Activated CD4-positive, alpha-beta T cell treated with anti-CD3 and anti-CD28 coated beads, Interleukin-2, amount 50 U/mL, for 24 hours (primary cell): ENCODE results near the gene UNC13C.
"Not testable (repeated sequence)": the region's sequence is repeated elsewhere in the genome, so short reads cannot be mapped to it uniquely, and the experiment has no call there.

ENCODE experiments used
- DNase-seq, 2 donors: peaks; one replicate each; pipeline ENCODE4 v3.0.0-alpha.2; 2020; ENCODE audit warnings: low read depth in 1 of 2, low spot score in 1 of 2

UNC13C gene

GRCh38 chr15:54450288-54450687 is 472.0 kb downstream of the UNC13C start:
- not testable (repeated sequence) for DNase-seq

DNA sequence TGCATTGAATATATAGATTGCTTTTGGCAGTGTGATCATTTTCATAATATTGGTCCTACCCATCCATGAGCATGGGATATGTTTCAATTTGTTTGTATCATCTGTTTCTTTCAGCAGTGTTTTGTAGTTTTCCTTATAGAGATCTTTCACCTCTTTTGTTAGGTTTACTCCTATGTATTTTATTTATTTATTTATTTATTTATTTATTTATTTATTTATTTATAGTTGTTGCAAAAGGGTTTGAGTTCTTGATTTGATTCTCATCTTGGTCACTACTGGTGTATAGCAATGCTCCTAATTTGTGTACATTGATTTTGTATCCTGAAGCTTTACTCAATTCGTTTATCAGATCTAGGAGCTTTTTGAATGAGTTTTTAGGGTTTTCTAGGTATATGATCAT is 478.2 kb downstream of the UNC13C start:
- DNase-seq, result no peak

- no peak for DNase-seq
Measured at GRCh38 chr15:54462511-54462913, 484.3 kb downstream of the UNC13C start.

GRCh38 chr15:54481819-54482218 is 503.6 kb downstream of the UNC13C start:
- DNase-seq, result no peak

DNA sequence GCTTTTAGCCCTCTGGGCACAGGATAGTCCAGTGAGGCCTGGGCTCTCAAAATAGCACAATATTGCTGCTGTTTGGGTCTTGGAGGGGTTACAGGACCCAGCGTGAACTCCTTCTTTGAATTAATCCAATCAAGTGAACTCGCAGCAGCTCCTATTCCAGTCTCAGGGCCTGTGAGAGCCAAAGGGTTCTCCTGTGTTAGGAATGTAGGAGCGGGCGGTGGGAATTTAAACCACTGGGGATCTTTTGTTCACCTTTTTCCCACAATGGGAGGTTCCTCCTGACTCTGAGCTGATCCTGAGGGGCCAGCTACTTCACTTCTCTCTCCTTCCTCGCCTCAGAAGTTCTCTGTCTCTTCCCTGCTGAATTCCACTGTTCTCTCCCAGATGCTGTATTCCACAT is 504.0 kb downstream of the UNC13C start:
- DNase-seq, result no peak

- no peak for DNase-seq
Measured at GRCh38 chr15:54500330-54500729, 522.1 kb downstream of the UNC13C start.

DNA sequence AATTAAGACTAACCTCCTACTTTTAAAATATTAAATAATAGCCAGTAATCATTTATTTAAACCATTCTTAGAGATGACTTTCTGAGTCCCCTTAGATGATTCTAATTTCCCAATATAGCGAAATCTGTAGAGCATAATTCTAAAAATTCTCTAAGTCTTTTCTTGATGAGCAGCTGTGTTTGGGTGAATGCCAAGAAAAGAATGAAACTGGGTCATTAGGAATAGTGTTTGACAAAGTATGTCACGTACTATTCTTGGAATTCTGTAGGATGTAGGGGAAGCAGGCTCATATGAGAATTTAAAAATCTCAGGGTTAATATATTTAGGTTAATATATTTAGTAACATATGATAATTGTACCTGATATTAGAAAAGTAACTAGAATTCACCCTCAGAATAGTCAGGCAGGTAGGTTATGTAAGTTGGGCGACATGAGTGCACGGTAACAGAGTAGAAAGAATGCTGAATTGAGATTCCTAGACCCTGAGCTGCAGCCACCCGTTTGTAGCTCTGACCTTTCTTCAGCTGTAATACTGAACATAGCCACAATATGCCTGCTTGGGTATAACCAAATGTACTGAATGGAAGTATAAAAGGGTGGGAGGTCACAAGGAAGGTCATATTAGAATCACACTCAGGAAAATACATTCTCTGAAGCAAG is 524.3 kb downstream of the UNC13C start:
- no peak for DNase-seq

DNA sequence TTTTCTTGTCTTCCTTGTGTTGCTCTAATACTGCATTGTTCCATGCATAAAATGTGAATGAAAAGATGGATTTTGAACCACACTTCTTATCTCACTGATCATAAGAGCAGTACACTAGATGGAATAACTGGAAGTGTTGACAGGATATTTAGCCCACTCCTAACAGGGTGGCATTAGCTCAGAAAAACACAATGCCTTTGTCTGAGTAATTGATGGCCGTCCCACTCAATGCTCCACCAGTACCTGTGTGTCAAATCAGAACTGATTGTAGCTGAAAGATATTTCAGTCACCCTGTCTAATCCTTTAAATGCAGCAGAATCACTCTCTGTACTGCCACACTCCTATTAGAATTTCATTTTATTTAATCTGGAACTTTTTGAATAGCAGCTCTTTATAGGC is 526.5 kb downstream of the UNC13C start:
- DNase-seq, result no peak

GRCh38 chr15:54506977-54507524 is 528.8 kb downstream of the UNC13C start:
- no peak for DNase-seq

DNA sequence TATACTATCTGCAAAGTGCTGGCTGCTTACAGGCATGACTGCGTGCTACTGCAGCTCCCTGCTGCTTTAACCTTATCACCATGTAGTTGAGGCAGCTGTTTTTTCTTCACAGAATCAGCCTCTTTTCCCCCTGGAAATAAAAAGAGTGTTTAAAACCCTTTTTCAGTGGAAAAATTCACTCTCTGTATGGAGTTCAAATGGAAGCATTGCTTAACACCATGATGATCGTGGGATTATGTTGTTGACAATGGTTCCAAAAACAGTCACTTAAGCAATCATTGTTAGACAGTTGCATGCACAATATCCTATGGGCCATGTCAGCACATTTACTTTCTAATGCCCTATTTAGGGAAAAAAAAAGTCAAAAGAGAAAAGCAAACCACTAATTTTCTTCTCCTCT is 536.4 kb downstream of the UNC13C start:
- no peak for DNase-seq

GRCh38 chr15:54515664-54516582 is 537.7 kb downstream of the UNC13C start:
- DNase-seq, result no peak

DNA sequence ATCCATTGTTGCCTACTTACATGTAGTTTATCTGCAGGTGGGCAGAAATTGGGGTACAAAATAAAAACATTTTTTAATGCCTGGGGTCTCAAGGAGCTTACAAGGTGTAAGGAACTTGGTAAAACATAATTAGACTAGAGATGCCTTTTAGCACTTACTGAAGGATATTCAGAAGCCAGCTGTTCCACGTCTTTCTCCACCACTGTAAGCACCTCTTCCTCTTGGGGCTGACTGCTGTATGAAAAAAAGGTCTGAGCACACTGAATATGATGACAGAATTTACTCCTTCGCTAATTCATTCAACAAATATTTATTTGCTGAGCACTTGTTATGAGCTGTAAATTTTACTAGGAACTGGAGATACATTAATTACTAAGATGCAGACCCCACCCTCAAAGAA is 539.1 kb downstream of the UNC13C start:
- DNase-seq, result no peak

GRCh38 chr15:54518156-54518882 is 540.1 kb downstream of the UNC13C start:
- no peak for DNase-seq

- DNase-seq, result no peak
Measured at GRCh38 chr15:54519577-54519976, 541.3 kb downstream of the UNC13C start.

GRCh38 chr15:54520616-54521015 is 542.4 kb downstream of the UNC13C start:
- no peak for DNase-seq

DNA sequence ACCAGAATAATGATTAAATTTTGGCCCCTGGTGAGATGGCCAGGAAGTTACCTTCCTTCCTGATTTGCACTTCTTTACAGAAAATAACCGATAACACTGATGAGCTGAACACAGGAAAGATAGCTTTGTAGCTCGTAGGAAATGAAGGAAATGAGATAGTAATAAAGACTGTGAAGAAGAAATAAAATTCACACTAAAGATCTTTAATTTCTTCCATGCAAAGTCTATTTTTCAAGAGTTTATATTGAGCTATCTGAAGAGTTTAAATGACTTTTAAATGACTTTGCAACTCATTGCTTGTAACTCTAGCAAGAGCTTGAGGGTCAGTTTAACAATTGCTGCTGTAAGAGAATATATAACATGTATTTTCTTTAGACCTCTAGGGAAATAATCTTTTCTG is 543.0 kb downstream of the UNC13C start:
- no peak for DNase-seq

GRCh38 chr15:54528021-54528420 is 549.8 kb downstream of the UNC13C start:
- no peak for DNase-seq

- DNase-seq, result no peak
Measured at GRCh38 chr15:54540721-54541120, 562.5 kb downstream of the UNC13C start.

GRCh38 chr15:54547491-54547890 is 569.2 kb downstream of the UNC13C start:
- DNase-seq, result no peak

GRCh38 chr15:54550954-54551353 is 572.7 kb downstream of the UNC13C start:
- DNase-seq, result no peak

DNA sequence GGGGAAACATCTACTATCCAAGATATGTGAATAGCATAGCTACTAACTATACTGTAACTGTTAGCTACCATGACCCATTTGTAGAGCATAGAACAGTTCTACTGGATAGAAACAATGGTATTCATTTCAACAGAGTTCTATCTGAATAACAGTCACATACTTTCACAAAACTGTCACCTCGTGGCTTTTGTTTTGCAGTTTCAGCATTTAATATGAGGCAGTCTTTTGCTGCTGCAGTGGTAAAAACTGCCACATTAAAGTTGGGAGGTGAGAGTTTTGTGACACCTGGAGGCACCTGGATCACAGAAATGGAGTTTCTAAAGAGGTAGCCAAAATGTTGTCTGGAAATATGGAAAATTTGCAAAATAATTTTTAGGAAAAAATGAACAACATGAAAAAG is 578.0 kb downstream of the UNC13C start:
- DNase-seq, result no peak
